Peyer's patch (tissue), 4 donors: ENCODE data around the gene JAK3. TPM values are rescaled to one million over a fixed set of nuclear protein-coding genes. Genes with fewer than 3 reads are reported as not detected.

Source experiments
- DNase-seq, 3 donors: peaks; one replicate each; pipeline ENCODE4 v3.0.0-alpha.2; 2017 to 2019
- H3K27ac ChIP-seq, 4 donors: fragments of 200-600 bp; sonication (generic); one replicate each; pipeline ENCODE4 v1.5.1; 2016 to 2019
- H3K27me3 ChIP-seq, 2 donors: fragments of 200-600 bp; sonication (generic); one replicate each; pipeline ENCODE4 v1.5.1; 2019
- H3K36me3 ChIP-seq, 3 donors: fragments of 200-600 bp; sonication (generic); one replicate each; pipeline ENCODE4 v1.5.1; 2016 to 2019
- H3K4me1 ChIP-seq, 4 donors: fragments of 200-600 bp; sonication (generic); one replicate each; pipeline ENCODE4 v1.5.1; 2016 to 2019
- H3K4me3 ChIP-seq, 4 donors: fragments of 200-600 bp; sonication (generic); 1 replicate in 3 of 4; 2 replicates in 1 of 4; pipeline ENCODE4 v1.5.1; 2016 to 2019; ENCODE audit warnings: mild to moderate bottlenecking in 1 of 4
- H3K9me3 ChIP-seq, 4 donors: fragments of 200-600 bp; sonication (generic); one replicate each; pipeline ENCODE4 v1.5.1; 2016 to 2019; ENCODE audit warnings: mild to moderate bottlenecking in 1 of 4
- CTCF ChIP-seq, 6 experiments: fragments of 450-650 bp in 4 of 6; fragments of 200-600 bp in 2 of 6; sonication (generic) in 1 of 6; IDR thresholded peaks; one replicate each; pipeline ENCODE4 v1.5.1; 2017 to 2019; ENCODE audit warnings: antibody characterized with exemption in 6 of 6, mild to moderate bottlenecking in 3 of 6, moderate library complexity in 1 of 6
- POLR2A ChIP-seq, 2 donors: fragments of 450-650 bp; IDR thresholded peaks; one replicate each; pipeline ENCODE4 v1.5.1; 2017; ENCODE audit warnings: antibody characterized with exemption in 2 of 2, mild to moderate bottlenecking in 2 of 2, moderate library complexity in 2 of 2
- total RNA-seq, 4 donors: library from RNA; depleted of rRNA; stranded (reverse); fragments of >200 nt; gene quantifications; one replicate each; pipeline ENCODE4 v1.1.0, GENCODE V29; 2016

Gene JAK3
- total RNA-seq, 4 donors from 2014 or later: 4.0 to 32.2 (median 5.4) TPM

- TF ChIP-seq POLR2A (IDR thresholded peaks at IDR 0.05): no peak
- H3K9me3 ChIP-seq: no peaks in the 10 kb centered on the region
- no peak overlapping the region for H3K4me3 ChIP-seq
- H3K27ac ChIP-seq: no peak overlapping the region
- H3K27me3 ChIP-seq: no peaks in the 10 kb centered on the region
- H3K4me1 ChIP-seq: peaks cover 0 to 13% (median 1%) of the 10 kb centered on the region in 4 donors
- H3K36me3 ChIP-seq: peaks cover 0 to 5% (median 0%) of the 10 kb centered on the region in 3 donors
- DNase-seq: no peak
These were observed 7.8 kb downstream of the JAK3 start for GRCh38 chr19:17840019-17840418.

GRCh38 chr19:17837972-17838371 is 9.8 kb downstream of the JAK3 start:
- no peak for DNase-seq
- no peaks in the 10 kb centered on the region for H3K27me3 ChIP-seq
- peaks cover 0 to 5% (median 0%) of the 10 kb centered on the region in 3 donors for H3K36me3 ChIP-seq
- no peaks in the 10 kb centered on the region for H3K9me3 ChIP-seq
- H3K4me1 ChIP-seq: peaks cover 0 to 13% (median 0%) of the 10 kb centered on the region in 4 donors
- no peak overlapping the region for H3K4me3 ChIP-seq
- TF ChIP-seq CTCF (IDR thresholded peaks at IDR 0.05) (no peak), POLR2A (IDR thresholded peaks at IDR 0.05) (no peak)
- H3K27ac ChIP-seq: no peak overlapping the region

- Histone ChIP-seq H3K36me3 (peaks cover 0 to 5% (median 0%) of the 10 kb centered on the region in 3 donors), H3K27me3 (no peaks in the 10 kb centered on the region), H3K27ac (no peak overlapping the region), H3K9me3 (no peaks in the 10 kb centered on the region), H3K4me1 (peaks cover 0 to 3% (median 0%) of the 10 kb centered on the region in 4 donors), H3K4me3 (no peak overlapping the region)
- no peak for TF ChIP-seq POLR2A (IDR thresholded peaks at IDR 0.05)
- no peak for TF ChIP-seq CTCF (IDR thresholded peaks at IDR 0.05)
- no peak for DNase-seq
These were observed 11.3 kb downstream of the JAK3 start for GRCh38 chr19:17836530-17836929.

- Histone ChIP-seq H3K9me3 (no peaks in the 10 kb centered on the region), H3K27me3 (no peaks in the 10 kb centered on the region), H3K27ac (no peak overlapping the region), H3K4me1 (peaks cover 0 to 7% (median 0%) of the 10 kb centered on the region in 4 donors), H3K4me3 (no peak overlapping the region), H3K36me3 (peaks cover 0 to 5% (median 0%) of the 10 kb centered on the region in 3 donors)
- DNase-seq: no peak
- TF ChIP-seq CTCF (IDR thresholded peaks at IDR 0.05): no peak
- TF ChIP-seq POLR2A (IDR thresholded peaks at IDR 0.05): no peak
These were observed 12.4 kb downstream of the JAK3 start for GRCh38 chr19:17835182-17836006.

- H3K27ac ChIP-seq: no peak overlapping the region
These were observed 13.2 kb downstream of the JAK3 start for GRCh38 chr19:17834350-17835181.

More at GRCh38 chr19:17834350-17835181, 13.2 kb downstream of the JAK3 start:
- DNase-seq: no peak
- H3K36me3 ChIP-seq: peaks cover 0 to 5% (median 0%) of the 10 kb centered on the region in 3 donors
- no peak overlapping the region for H3K4me3 ChIP-seq
- TF ChIP-seq POLR2A (IDR thresholded peaks at IDR 0.05): no peak
- TF ChIP-seq CTCF (IDR thresholded peaks at IDR 0.05): no peak
- H3K9me3 ChIP-seq: no peaks in the 10 kb centered on the region
- no peaks in the 10 kb centered on the region for H3K27me3 ChIP-seq
- H3K4me1 ChIP-seq: peaks cover 0 to 12% (median 0%) of the 10 kb centered on the region in 4 donors
